LNCAP (cell line): ENCODE data around the gene TAS1R1.

Experiments used
- TF ChIP-seq, protein P1 (sequence below): fragments of 450-650 bp; IDR thresholded peaks from 2 replicates; pipeline ENCODE4 v1.5.1; 2017; ENCODE audit warnings: mild to moderate bottlenecking

Gene TAS1R1

DNA sequence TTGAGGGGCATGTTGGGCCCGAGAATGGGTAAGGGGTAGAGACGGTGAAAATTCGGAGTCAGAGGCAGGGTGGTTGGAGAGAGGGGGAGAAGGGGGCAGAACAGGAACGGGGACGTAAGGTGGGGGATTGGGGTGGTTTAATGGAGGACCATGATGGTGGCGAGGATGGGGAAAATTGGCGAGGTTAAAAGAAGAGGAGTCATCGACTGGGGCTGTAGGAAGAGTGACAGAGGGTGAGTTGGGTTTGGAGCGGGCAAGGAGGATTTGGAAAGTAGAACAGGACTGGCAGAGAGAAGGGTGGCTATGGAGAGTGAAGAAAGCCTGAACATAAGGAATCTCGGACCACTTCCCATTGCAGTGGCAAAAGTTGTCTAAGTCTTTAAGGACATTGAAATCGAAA lies 13.9 kb downstream of the TAS1R1 start:
- TF ChIP-seq, protein P1, sequence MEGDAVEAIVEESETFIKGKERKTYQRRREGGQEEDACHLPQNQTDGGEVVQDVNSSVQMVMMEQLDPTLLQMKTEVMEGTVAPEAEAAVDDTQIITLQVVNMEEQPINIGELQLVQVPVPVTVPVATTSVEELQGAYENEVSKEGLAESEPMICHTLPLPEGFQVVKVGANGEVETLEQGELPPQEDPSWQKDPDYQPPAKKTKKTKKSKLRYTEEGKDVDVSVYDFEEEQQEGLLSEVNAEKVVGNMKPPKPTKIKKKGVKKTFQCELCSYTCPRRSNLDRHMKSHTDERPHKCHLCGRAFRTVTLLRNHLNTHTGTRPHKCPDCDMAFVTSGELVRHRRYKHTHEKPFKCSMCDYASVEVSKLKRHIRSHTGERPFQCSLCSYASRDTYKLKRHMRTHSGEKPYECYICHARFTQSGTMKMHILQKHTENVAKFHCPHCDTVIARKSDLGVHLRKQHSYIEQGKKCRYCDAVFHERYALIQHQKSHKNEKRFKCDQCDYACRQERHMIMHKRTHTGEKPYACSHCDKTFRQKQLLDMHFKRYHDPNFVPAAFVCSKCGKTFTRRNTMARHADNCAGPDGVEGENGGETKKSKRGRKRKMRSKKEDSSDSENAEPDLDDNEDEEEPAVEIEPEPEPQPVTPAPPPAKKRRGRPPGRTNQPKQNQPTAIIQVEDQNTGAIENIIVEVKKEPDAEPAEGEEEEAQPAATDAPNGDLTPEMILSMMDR, result no peak

DNA sequence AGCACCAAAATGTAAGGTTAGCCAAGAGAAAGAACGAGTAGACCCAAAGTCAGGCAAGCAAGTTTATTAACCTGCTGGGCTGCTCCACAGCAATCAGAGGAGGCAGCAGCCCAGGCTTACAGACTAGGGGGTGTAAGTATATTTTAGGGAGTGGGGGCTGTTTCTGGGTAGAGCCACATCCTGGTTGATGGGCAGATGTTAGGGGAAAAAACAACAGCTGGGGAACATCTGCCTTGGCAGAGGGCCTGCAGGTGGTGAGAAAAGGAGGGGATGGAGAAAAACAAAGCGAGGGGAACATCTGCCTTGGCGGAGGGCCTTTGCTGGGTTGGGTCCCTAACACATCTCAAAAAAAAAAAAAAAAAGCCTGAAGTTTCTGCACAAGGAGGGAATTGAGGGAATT lies 15.0 kb downstream of the TAS1R1 start:
- TF ChIP-seq, protein P1, result no peak

DNA sequence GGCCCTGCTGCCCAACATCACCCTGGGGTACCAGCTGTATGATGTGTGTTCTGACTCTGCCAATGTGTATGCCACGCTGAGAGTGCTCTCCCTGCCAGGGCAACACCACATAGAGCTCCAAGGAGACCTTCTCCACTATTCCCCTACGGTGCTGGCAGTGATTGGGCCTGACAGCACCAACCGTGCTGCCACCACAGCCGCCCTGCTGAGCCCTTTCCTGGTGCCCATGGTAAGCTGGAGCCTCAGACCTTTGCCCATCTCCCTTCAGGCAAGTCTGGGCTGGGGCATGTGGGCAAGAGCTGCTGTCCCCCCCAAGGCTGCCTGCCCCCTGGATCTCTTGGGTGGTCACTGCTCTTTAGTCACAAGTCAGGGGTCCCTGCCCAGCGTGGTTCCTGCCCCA lies 15.9 kb downstream of the TAS1R1 start:
- TF ChIP-seq, protein P1, result no peak

DNA sequence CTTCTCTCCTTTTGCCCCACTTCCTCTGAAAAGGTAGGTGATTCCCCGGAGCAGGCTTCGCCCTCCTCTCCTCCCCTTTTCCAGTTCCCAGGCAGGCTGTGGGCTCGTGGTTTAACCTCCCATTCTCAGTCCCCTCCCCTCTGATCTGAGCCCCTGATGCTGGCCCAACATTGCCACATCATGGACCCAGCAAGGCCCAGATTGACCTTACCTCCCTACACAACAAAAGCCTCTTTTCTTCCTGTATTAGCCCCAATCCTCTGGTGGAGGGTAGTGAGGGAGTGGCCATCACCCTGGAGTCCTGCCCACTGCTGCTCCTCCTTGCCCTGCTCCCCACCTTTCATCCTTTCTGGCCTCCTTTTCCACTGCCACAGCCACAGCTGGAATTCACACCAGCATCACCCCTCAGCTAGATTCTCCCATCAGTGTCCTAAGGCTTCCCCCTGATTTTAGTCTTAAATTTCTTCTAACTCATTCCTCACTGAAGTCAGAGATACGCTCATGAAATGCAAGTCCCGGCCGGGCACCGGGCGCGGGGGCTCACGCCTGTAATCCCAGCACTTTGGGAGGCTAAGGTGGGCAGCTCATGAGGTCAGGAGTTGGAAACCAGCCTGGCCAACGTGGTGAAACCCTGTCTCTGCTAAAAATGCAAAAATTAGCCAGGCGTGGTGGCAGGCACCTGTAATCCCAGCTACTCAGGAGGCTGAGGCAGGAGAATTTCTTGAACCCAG lies 17.7 kb downstream of the TAS1R1 start:
- TF ChIP-seq, protein P1, result no peak

DNA sequence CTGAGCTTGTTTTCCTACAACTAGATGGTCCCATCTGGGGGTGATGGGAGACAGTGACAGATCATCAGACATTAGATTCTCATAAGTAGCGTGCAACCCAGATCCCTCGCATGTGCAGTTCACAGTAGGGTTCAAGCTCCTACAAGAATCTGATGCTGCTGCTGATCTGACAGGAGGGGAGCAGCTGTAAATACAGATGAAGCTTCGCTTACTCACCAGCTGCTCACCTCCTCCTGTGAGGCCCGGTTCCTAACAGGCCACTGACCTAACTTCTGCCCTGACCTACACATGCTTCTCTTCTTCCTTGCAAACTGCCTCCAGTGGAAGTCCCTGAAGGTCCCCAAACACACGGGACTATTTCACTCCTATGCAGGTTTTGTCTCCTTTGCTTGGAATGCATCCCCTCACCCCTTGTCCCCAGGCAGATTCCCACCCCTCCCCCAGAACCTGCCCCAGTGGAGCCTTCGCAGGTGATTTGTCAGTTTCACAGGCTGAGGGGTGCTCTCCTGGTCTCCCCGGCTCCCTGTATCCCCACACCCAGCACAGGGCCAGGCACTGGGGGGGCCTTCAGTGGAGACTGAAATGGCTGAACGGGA lies 19.0 kb downstream of the TAS1R1 start:
- TF ChIP-seq, protein P1, result no peak

DNA sequence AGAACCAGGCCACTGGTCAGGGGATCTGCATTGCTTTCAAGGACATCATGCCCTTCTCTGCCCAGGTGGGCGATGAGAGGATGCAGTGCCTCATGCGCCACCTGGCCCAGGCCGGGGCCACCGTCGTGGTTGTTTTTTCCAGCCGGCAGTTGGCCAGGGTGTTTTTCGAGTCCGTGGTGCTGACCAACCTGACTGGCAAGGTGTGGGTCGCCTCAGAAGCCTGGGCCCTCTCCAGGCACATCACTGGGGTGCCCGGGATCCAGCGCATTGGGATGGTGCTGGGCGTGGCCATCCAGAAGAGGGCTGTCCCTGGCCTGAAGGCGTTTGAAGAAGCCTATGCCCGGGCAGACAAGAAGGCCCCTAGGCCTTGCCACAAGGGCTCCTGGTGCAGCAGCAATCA lies 19.7 kb downstream of the TAS1R1 start:
- TF ChIP-seq, protein P1, result no peak

DNA sequence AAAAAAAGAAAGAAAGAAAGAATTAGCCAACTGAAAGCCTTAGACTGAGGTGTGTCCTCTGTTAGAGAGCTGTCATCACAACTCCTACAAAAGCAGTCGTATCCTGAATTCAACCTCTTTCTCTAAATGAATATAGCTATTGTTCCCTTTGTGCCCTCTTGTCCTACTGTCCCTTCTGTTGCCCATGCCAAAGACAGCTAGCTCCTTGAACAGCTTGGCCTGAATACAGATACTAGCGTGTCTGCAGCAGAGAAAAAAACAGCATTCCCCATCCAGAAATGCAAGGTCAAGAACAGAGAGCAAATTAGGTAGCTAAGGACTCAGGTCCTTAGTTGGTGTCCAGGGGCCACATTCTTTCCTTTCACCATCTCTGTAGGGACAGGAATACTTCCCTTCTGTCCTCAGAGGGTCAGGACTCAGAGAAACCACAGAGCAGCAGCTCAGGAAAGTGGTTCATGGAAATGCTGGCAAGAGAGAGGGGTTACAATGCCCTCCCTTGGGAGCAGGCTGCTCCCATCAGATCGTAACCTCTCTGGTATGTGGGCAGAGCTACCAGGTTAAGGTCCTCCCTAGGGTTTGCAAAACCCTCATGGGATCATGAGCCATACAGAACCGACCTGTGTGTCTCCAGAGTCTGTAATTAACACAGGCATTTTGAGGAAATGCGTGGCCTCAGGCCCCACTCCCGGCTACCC lies 22.9 kb downstream of the TAS1R1 start:
- TF ChIP-seq, protein P1, result no peak
